Measurements from ENCODE around the gene UPB1.
"Not testable (repeated sequence)": the region's sequence is repeated elsewhere in the genome, so short reads cannot be mapped to it uniquely, and the experiment has no call there.

DNA sequence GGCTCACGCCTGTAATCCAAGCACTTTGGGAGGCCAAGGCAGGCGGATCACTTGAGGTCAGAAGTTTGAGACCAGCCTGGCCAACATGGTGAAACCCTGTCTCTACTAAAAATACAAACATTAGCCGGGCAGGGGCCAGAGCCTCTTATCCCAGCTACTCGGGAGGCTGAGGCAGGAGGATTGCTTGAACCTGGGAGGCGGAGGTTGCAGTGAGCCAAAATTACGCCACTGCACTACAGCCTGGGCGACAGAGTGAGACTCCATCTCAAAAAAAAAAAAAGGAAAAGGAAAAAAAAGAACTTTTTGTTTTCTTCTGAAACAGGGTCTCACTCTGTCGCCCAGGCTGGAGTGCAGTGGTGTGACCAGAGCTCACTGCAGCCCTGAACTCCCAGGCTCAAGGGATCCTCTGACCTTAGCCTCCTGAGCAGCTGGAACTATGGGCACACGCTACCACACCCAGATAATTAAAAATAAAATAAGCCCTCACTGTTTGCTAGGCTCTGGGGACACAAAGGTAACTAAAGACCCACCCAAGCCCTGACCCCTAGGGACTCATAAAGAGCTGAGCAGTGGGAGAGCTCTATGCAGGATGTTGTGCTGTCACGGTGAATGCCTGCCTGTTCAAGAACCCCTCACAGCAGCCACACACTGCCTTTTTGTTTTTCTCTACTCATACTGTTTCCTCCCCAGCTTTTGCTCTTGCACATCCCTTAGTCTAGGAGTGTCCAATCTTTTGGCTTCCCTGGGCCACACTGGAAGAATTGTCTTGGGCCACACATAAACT is 57.6 kb downstream of the UPB1 start:
- not testable (repeated sequence) for TF ChIP-seq EZH2 (IDR thresholded peaks at IDR 0.05); POLR2AphosphoS5 (IDR thresholded peaks at IDR 0.05; ENCODE audit: borderline replicate concordance, low read depth, low read length)

All from SK-N-MC (cell line).